NCI-H2171 treated with DMSO at 0.1 percent for 48 hours (cell line): ENCODE data around the gene LANCL2.
"Not testable (repeated sequence)": the region's sequence is repeated elsewhere in the genome, so short reads cannot be mapped to it uniquely, and the experiment has no call there.

Experiments used
- DNase-seq: peaks from one replicate; lab custom pipeline; 2025; lab: John Stamatoyannopoulos, UW

Gene LANCL2

DNA sequence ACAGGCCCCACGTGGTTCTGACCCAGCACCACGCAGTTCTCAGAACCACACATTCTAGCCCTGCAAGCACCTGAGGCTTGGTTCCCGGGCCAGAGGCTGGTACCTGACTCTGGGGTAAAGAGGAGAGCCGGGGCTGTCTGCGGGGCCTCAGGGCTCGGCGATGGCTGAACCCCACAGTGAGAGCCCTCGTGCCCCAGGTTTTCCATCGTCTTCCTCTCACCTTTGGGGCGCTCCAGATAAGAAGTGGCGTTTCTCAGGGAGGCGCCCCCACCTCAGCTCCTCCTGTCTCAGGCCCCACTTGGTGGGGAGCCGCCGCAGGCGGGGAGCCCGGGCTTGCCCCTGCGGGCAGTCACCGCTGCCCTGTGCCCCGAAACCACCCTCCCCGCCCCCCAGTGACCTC, 2.2 kb upstream of the LANCL2 start:
- no peak for DNase-seq

DNA sequence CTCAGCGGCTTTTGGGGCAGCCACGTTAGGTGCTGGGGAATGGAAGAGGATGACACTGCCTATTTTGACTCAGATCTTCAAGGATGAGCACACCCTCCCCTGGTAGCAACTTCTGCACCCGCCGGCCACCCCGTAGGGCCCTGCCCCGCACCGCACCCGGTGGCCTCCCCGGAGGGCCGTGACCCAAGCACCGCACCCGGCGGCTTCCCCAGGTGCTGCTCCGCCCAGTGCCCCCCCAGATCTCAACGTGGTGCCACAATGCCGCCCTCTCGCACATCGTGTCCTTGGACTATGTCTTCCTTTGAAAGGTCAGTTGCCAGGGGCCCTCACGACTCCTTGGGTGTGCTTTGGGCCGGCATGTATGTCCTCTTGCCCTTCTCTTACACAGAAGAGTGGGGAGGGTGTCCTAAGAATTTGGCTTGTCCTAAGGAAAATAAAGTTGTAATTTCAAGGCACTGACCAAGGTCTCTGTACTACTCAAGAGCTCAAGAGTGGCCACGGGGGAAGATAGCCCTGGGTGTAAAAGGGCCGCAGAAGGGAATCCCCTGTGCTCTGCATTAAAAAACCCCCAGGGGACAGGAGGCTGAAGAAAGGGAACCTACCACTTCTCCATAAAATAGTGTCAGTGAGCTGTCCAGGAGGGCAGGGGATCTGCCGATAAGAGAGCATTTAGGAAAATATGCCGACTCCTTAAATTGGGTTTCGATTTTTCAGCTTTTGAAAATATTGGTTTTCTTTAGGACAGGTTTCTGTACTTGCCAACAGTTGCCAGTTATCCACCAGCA, 1.6 kb upstream of the LANCL2 start:
- no peak for DNase-seq

DNA sequence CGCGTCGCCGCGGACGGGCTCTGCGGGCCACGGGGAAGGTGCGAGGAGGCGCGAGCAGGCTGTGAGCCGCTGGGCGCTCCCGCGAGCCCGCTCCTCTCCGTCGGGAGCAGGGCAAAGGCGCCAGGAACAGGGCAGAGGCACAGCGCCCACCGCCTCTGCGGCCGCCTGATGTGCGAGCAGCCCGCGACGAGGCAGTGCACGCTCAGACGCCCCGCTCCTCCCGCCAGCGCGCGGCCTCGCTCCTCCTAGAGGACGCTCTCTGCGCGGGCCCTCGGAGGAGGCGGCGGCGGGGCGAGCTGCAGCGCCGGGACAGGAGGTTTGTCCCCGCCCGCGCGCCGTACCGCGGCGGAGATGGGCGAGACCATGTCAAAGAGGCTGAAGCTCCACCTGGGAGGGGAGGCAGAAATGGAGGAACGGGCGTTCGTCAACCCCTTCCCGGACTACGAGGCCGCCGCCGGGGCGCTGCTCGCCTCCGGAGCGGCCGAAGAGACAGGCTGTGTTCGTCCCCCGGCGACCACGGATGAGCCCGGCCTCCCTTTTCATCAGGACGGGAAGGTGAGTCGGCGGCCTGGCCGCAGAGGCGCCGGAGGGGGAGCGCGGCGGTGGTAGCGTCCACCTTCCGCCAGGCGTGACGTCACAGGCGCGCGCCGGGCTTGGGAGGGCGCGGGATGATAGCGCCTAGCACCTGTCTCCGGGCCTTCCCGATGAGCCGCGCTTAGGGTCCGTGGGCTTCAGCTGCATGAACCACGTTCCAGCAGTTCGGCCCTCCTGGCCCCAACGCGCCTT, 731 bp downstream of the LANCL2 start:
- DNase-seq, result peak; percentile 90

DNA sequence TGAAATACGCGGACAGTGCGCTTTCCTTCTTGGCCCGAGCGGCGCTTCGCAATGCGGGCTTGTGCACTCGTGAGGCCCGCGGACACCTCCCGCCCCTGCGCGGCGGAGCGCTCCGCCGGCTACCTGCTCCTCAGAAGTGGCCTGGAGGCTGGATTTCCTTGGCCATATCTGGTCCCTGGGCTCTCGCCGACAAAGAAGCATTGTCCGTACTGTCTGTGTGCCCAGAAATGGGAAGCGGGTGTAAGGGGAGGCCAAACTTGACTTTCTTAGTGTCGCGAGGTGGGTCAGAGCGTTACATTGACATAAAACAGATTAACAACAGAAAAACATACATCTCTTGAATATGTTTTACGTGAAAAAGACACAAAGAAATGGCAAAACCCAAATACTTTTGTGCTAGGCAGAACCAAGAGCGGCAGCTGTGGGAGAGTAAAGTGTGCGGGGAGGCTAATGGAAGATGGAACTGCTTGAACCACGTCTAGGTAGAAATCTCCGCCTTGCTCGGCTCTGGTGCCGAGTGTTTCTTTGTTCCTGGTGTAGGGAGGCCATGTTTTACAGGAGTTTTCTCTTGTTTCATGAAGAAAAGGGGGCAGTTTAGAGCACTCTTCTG, 1.4 kb downstream of the LANCL2 start:
- DNase-seq, result peak; percentile 46

DNA sequence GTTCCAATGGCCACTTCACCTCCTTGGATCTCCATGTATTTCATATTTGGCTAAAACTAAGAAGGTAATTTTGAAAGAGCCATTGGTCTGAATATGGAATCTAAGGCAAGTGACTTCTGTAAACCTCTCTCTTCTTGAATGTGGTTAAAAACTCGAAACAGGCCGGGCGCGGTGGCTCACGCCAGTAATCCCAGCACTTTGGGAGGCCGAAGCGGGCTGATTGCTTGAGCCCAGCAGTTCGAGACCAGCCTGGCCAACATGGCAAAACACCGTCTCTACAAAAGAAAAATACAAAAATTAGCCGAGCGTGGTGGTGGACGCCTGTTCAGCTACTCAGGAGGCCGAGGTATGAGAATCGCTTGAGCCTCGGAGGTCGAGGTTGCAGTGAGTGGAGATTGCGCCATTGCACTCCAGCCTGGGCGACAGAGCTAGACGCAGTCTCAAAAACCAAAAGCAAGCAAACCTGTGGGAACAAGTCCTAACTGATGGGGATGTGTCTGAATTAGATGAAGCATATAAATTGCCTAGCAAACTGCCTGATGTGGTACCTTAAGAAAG, 2.2 kb downstream of the LANCL2 start:
- DNase-seq, result no peak

DNA sequence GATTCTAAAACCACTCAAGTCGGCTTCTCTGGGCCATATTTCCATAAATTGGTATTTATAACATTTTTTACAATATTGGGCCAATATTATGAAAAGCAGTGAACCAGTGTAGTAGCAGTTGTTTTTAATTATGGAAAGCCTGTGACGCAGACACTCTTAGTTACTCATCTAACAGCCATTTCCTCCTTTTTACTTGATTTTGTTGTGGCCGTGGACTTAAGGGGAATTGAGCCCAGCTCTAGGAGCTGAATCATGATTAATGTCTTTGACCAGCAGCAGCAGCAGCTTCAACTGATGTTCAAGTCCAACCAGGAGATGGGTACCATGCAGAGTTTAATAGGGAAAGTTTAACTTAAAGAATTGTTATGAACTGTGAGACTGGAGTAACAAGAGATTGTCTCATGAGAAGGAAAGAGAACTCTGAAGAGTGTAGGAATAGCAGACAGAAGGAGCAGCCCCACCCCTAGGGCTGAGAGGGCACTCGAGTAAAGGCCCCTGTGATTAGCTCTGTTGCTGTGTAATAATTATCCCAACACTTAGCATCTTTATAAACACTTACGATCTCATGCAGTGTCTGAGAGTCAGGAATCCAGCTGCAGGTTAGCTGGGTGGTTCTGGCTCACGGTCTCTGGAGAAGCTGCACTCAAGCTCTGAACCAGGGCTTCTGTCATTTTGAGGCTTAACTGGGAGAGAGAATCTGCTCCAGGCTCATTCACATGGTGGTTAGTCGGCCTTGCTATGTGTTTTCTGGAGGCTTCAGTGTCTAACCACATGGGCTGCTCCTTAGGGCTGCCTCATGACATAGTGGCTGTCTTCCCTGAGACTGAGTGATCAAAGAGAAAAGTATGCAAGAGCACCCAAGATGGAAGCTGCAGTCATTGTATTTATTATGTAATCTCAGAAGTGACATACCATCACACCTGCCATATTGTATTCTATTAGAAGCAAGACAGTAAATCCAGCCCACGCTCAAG, 4.6 kb downstream of the LANCL2 start:
- DNase-seq, result no peak

DNA sequence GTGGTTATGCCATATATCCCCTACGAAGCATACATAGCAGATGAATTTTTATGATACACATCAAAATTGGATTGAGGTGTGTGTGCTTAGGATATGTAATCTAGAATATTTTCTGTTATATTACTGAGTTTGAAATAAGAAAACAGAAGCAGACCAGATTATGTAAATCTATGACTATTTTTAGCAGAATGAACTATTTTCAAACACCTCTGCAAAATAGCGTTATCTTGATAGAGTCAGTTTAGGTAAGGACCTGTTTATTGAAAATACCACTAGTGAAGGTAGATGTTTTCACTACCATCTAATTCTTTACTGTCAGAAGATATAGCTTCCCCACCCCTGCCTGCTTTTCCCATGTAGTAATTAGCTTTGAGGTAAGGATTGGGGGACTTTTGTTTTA, 9.1 kb downstream of the LANCL2 start:
- no peak for DNase-seq

DNA sequence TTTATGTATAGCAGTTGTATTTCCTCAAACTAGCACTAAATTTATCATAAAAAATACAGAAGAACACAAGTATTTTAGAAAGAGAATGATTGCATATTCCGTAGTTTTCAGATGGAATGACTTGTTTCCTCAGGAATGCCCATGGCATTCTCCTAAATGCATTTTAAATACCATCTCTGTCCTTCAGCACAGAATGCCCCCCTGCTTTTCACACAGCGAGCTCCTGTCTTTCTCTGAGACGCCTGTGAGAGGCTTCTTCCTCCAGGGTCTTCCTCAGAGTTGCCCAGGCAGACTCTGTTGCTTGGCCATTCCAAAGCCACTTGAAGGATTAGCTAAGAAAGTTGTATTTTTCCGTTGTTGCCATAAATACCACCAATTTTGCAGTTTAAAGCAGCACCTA, 10.1 kb downstream of the LANCL2 start:
- no peak for DNase-seq

DNA sequence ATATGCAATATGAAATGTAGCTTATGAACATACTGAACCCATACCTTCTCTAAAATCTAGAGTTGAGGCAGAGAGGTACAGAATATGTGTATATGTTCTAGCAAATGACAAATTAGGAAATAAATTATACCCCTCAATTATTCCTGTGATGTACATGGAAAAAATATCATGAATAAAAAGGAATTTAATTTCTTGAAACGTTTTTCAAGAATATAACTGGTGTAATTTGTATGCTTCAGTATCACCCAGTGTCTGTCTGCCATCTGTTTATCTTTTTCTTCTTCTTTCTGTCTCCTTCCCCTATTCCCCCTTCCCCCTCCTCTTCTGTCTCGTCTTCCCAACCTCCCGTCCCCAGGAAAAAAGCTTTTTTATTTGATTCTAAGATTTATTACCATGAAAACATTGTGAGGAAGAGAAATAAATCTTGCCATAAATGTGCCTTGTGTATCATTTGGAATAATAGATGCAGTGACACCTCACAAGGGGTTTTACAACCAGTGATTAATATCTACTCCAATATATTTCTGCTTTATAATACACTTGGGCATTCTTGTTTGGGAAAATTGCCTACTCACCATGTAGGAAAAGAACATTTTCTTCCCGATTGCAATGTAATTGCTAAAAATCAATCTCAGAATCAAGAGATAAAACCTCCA, 12.2 kb downstream of the LANCL2 start:
- DNase-seq, result no peak

DNA sequence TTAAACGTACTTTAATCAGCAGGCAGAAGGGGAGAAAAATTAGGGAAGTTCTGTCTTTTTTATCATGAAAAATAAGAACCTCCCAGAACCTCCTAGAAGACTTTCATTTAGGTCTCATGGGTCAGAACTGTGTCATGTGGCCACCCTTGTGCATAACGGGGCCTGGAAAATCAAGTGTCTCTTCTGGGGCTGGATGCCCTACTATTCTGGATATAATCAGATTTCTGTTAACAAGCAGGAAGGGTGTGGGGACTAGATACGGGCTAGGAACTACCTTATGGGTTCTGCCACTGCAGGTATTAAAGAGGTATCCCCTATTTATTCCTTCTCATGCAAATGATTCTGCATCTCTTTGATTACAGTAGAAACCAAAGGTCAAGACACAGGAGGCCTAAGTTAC, 14.1 kb downstream of the LANCL2 start:
- no peak for DNase-seq

DNA sequence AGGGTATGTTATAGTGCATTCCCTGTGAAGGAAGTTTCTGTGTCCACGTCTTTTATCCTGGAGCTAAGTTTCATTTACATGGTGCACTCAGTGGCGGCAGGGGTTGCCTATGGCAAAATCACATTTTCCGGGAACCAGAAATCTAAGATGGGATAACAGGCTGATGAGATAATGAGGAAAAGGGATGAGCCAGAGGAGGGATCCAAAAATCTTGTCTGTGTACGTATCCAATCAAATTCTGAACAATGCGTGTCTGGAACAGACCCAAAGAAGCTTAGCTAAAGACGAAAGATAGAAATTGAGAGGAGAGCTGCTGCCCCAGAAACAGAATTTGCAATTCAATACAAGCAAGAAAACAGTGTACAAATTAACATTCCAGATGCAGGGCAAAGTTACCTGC, 16.1 kb downstream of the LANCL2 start:
- DNase-seq, result no peak

DNA sequence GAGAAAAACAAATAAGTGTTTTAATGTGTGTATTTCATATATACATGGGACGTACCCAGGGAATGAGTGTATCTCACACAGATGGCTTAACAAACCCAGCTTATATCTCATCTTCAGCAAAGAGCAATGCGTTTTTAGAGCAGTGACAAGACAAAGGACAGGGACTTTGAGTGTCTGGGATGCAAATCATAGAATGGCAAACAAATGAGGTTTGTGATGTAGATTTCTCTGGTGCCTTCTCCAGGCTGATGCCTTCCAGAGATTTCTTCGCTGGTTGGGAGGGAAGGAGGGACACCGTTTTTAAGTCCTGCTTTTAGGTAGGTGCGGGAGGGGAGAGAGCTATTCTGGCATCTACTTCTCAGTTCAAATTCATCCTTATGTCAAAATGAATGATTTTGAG, 16.6 kb downstream of the LANCL2 start:
- DNase-seq, result no peak

DNA sequence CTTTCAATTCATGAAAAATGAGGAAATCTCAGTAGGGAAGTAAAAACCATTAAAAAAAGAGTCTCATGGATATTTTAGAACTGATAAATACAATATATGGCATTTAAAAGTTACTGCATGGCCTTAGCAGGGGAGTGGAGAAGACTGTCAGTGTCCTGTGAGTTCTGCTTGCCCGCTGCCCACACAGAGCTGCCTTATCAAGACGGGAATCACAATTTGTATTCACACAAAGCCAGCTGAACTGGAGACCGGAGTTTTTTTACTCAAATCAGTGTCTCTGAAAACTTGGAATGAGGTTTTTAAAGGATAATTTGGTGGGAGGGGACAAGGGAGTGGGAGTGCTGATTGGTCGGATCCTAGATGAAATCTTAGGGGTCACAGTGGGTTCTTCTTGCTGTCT, 17.1 kb downstream of the LANCL2 start:
- no peak for DNase-seq

DNA sequence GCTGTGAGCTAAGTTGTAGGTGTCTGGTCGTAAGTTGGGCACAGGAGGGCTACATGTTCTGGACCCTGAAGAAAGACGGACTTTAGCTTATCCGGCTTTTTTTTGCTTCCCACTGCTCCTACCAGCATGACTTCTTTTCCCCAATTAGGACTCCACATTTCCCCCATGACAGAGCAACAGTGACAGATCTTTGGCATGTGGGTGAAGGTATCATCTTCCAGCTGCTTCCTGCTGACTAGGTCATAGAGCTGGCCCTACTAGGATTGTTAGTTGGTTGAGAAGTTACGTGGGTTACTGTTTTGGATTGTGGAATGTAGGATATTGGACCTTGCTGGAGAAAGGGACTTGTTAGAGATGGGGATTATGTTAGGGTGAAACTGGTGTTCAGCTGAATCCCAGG, 21.4 kb downstream of the LANCL2 start:
- DNase-seq, result no peak

DNA sequence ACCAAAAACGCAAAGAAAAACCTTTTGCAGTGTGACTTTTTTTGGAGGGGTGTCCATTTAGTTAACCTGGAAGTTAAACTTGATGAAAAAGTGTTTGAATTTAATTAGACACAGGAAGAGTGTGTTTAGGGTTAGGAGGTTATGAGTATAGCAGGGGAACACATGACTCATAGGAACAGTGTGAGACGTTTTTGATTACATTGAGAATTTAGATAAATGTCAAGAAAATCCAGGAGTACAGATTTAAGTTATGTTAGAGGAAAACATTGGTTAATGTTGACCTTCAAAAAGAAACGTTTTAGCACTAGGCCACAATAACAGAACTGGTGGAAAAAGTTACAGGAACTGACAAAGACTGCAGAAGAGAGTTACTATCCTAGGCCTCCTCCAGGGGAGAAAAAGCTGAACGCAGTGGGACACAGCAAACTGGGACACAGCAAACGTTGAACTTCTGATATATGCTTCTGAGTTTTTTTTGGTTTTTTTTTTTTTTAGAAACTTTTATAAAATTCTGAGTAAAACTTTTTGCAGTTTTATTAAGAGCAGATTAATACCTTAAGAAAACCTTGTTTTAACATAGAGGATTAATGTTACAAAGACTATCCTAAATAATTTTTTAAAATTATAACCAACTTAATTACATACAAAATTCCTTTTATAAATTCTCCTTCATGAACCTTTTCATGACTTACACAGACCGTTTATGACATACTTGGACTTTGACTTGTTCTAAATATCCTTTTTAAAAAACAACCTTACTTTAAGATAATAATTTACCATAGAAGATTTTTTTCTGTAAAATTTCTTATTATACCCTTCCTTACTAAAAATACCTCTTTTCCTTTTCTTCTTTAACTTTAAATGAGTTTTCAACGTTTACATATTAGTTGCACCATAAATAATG, 22.2 kb downstream of the LANCL2 start:
- DNase-seq, result peak; percentile 37

DNA sequence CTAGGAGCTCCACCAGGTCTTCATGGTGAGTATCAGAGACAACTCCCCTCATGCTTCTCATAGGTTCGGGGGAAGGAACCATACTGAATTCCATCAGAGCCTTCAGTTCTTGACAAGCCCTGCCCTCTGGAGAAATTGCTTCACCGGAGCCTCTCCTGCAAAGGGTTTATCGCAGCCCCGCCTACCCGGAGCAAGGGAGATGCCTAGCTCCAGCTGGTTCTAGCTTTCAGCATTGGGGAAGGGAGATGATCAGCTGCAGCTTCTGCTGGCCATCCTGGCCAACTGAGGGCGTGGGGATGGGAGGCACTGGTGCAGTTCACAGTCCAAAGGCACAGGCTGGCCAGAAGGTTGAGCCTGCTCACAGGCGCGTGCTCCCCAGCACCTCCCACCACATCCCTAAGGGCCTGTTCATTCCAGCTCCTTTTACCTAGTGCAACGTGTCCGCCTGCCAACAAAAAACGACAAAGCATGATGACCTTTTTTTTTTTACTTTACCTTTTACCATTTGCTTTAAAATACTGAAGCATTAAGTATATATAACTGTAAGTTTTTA, 31.2 kb downstream of the LANCL2 start:
- no peak for DNase-seq

DNA sequence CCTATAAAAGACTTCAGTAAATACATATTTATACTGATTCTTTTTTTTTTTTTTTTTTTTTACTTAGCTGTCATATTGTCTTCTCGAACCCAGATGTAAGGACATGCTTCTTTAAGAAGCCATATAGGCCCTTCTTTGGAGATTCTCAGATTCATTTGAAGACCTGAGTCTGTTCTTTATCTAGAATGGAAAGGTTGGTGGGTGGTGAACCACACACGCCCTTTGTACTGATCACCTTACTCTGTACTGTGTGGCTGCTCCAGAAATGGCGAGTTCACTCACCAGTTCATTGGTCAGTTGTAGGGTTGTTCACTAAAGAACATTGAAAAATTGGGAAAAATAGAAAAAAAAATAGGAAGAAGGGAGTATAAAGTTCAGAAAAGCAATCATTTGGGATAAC, 32.5 kb downstream of the LANCL2 start:
- no peak for DNase-seq

DNA sequence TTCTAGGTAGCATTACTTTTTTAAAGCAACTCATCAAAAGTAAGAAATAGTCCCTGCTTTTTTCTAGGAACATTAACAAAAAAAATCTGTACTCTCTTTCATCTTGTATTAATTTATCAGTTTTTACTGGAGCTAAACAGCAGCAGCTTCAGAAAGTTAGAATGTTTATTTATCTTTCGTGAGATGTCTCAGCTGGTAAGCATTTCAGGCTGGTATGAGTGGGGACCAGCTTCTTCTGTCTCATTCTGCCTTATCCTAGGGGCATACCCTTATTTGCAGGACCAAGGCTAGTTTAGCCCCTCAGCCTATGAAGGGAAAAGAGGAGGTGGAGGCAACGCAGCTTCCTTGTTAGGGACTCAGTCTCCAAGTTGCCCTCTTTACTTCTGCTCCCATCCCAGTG, 35.1 kb downstream of the LANCL2 start:
- no peak for DNase-seq

DNA sequence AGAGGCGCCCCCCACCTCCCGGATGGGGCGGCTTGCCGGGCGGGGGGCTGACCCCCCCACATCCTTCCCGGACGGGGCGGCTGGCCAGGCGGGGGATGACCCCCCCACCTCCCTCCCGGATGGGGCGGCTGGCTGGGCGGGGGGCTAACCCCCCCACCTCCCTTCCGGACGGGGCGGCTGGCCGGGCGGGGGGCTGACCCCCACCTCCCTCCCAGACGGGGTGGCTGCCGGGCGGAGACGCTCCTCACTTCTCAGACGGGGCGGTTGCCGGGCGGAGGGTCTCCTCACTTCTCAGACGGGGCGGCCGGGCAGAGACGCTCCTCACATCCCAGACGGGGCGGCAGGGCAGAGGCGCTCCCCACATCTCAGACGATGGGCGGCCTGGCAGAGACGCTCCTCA, 37.4 kb downstream of the LANCL2 start:
- DNase-seq, result not testable (repeated sequence)
